Activated CD4-positive, alpha-beta T cell treated with anti-CD3 and anti-CD28 coated beads, Interleukin-2, amount 50 U/mL, for 1 hour (primary cell): Measurements from ENCODE around the gene CCNF.

ENCODE experiments used
- DNase-seq: peaks from one replicate; pipeline ENCODE4 v3.0.0-alpha.2; 2020

CCNF gene

DNA sequence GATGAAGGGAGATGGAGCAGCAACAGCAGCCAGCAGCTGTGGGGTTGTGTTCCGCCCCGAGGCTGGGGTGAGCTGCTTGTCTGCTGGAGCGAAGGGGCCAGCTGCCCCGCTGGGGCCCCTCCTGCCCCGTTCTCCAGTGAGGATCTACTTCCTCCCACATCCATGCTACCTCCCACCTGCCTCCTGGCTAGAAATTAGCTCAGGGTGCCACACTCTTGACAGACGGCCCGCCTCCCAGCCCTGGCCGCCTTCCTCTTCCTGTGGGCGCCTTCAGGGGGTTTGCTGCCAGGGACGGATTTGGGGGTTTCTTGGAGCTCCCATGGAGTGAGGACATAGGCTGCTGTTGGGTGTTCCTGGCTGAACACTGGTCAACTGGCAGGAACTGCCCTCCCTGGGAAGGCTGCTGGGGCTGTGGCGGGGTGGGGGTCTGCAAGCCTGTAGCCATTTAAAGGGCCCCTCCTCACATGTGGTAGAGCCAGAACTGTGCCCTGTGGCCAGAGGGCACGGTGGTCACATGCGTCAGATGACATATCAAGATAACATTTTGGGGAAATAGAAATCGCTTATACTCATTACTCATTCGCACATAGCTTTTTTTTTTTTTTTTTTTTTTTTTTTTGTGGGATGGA lies 58.8 kb downstream of the CCNF start:
- DNase-seq = no peak

DNA sequence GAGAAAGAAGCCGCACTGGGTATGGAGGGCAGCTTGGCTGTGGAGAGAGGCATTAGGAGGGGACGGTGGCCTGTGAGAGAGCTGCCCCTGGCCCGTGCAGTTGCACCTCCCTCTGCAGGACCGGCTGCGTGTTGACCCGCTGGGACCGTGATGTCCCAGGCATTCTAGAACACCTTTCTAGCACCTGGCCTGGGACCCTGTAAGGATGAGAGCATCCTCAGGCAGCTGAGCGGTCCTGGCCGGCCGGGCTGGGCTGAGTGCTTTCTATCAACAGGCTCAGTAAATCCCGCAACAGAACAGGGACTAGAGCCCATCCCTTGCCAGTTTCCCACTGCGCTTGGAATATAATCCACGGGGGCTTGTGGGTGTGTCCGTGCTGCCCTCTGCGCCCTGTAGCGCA lies 60.3 kb downstream of the CCNF start:
- no peak for DNase-seq

DNA sequence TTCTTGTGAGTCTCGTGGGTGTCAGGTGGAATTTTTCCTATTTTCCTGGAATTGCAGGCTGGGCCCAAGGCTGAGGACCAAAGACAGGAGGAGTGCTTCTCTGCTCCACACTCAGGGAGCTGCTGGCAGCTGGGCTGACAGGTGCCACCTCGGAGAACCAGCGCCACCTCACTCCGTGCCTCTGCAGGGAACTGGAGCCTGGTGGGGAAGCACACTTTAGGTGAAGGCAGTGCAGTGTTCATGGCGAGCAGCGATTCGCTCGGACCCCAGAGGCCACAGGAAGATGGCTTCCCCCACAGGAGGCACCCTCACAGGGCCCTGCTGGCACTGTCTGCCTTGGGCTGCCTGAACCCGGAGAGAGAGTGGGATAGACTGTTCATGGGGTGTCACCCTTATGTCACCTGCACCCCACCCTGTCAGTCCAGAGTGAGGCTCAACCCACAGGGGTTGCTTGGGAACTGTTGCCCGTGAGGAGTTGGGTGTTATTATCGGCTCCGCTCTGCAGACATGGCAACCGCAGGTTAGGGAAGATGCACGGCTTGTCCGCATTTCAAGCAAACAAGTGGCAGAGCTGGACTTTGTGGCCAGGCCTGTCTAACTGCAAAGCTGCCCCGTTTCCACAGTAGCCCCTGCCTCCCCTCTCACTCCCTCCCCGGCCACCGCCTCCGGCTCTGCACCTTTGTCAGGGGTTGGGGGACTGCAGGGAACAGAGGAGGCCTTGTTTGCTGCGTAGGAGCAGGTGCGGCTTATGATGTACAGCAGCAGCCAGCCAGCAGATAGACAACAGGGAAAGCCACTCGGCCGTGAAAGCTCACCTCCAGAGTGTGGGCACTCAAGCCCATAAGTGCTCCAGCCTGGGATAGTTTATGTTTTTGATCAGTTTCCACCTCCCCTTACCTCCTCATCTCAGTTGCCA lies 61.2 kb downstream of the CCNF start:
- DNase-seq = no peak

DNA sequence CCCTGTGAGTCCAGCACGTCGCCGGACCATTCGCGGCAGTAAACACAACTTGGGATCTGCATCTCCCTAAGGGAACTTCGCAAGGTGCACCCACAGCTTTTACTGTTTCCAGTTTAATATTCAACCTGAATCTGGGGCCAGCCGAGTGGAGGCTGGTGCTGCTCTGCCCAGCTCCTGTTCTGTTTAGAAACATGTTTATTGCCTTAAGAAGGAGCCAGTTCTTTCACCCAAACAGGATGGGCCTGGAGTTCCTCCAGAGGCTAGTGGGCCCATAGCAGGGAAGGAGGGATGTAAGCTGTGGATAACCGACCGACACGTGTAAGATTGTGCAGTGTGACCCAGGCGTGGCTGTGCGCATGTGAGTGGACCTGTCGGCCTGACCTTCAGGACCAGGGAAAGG lies 63.0 kb downstream of the CCNF start:
- DNase-seq = no peak

DNA sequence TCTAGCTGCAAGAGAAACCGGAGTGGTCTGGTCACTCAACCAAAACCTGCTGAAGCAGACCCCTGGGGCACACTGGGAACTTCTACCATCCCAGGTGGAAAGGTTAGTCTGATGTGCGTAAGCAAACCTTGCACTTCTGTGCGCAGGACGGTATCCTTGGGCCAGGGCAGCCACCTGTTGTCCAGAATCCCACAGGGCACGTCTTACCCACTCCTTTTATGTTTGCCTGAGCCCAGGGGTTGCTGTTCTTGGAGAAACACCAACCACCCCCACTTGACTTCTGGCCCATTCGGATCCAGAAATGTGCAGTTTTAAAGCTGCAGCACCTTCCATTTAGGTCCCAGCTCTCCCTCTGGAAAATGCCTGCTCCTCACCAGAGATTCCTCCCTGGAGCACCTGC lies 64.4 kb downstream of the CCNF start:
- no peak for DNase-seq

DNA sequence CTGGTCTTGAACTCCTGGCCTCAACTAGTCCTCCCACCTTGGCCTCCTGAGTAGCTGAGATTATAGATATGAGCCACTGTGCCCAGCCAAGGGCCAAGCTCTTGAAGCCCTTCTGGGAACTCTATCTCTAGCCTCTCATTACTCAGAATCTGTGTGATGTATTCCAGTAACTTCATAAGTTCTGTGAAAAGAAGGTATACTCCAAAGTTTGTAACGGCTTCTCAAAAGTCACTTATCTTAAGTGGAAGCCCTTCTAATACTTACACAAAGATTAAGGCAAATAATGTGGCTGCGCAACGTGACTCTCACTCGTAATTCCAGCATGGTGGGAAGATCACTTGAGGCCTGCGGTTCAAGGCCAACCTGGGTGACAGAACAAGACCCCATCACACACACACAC lies 65.4 kb downstream of the CCNF start:
- no peak for DNase-seq

DNA sequence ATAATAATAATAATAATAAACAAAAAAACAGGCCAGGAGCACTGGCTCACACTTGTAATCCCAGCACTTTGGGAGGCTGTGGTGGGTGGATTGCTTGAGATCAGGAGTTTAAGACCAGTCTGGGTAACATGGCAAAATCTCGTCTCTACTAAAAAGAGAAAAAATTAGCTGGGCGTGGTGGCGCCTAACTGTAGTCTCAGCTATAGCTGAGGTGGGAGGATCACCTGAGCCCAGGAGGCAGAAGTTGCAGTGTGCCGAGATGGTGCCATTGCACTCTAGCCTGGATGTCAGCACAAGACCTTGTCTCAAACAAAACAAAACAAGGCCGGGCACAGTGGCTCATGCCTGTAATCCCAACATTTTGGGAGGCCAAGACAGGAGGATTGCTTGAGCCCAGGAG lies 65.8 kb downstream of the CCNF start:
- DNase-seq = no peak

DNA sequence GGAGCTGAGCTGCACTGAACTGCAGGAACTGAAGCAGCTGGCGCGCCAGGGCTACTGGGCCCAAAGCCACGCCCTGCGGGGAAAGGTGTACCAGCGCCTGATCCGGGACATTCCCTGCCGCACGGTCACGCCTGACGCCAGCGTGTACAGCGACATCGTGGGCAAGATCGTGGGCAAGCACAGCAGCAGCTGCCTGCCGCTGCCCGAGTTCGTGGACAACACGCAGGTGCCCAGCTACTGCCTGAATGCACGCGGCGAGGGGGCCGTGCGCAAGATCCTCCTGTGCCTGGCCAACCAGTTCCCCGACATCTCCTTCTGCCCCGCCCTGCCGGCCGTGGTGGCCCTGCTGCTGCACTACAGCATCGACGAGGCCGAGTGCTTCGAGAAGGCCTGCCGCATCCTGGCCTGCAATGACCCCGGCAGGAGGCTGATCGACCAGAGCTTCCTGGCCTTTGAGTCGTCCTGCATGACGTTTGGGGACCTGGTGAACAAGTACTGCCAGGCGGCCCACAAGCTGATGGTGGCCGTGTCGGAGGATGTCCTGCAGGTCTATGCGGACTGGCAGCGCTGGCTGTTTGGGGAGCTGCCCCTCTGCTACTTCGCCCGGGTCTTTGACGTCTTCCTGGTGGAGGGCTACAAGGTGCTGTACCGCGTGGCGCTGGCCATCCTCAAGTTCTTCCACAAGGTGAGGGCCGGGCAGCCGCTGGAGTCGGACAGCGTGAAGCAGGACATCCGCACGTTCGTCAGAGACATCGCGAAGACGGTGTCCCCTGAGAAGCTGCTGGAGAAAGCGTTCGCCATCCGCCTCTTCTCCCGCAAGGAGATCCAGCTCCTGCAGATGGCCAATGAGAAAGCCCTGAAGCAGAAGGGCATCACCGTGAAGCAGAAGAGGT lies 67.2 kb downstream of the CCNF start:
- no peak for DNase-seq

DNA sequence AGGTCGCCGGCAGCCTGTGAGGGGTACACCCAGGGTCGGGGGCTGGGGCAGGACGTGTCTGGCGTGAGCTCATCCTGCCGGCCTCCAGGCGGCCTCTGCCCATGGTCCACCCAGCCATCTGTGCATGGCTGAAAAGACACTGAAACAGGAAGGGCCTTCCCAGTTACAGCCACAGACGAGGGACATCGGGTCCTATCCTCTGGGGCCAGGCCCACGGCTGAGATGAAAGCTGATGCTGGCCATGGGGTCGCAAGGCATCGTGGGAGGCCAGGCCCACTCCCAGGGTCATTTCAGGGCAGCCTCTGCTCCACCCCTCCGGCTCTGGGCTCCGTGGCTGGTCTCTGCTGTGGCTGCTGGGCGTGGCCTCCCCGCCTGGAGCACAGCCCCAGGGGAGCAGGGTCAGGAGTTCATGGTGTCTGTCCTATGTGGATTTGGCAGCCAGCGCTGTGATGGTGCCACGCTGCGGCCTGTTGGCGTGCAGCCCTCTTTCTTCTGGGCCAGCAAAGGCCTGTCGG lies 67.9 kb downstream of the CCNF start:
- DNase-seq = no peak

DNA sequence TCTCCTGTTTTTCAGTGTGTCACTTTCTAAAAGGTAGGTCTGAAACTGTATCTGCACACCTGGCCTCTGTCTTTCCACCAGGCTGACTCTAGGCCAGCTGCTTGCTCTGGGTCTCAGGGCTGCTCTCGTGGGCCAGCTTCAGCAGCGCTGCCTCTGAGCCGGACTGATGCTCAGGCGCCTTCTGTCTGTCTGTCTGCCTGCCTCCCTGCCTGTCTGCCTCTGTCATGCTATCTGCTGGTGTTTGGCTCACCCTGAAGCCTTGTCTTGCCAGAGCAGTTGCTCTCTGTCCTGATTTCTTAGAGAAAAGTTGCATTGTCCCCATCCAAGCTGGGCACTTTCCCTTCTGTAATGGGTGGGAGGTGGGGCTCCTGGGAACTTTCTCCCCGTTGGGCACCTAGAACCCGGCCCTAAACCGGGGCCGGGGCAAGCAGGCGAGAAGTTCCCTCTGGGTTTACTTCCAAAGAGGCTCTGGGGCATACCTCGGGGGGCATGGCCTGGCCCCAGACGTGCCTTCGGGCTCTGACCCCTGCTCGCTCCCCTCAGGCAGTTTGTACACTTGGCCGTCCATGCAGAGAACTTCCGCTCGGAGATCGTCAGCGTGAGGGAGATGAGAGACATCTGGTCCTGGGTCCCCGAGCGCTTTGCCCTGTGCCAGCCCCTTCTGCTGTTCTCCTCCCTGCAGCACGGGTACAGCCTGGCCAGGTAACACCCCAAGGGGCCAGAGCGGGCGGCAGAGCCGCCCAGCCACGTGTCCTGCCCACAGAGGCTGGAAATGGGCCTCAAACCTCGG lies 68.6 kb downstream of the CCNF start:
- DNase-seq = no peak

DNA sequence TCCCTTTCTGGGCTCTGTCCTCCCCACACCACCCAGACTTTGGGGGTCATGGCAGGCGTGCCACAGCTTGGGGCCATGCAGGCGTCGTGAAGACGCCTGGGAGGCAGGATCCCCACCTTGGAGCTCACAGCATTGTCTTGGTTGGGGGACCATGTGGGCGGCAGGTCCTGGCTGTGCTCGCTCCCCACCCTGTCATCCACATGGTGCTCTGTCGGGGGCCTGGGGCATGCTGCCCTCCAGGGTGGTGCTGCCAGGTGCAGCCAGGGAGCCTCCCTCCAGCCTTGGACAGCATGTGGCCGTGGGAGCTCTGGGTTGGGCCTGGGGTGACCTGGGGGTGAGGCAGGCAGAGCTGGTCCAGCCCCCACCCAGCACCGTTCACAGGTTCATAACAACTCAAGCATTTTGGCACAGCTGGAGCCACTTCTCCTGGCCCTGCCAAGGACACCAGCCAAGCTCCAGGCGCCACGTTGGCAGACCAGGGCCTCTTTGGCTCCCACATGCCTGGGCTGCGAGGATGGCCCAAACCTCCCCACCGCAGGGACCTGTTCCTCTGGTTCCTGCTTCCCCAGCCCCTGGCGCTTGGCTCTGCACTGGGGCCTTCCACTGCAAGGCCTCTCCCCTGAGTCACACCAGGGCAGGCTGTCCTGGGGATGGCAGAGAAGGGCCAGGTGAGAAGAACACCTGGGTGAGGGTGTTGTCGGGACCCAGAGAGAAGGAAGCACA lies 69.4 kb downstream of the CCNF start:
- DNase-seq = no peak

DNA sequence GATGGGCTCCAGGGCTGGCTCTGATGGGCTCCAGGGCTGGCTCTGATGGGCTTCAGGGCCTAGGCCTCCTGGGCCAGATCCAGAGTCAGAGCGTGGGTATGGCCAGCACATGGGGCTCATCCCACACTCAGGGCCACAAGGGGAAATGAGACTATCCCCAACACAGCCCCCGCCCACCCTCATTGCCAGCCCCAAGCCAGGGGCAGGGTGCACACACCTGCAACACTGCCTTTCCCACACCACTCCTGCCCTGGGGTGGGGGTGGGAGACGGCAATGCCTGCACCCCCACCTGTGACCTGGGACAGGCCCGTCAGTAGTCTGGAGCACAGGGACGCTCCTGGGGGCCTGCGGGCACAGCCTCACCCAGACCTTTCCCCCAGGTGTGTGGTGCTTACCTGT lies 70.2 kb downstream of the CCNF start:
- no peak for DNase-seq

DNA sequence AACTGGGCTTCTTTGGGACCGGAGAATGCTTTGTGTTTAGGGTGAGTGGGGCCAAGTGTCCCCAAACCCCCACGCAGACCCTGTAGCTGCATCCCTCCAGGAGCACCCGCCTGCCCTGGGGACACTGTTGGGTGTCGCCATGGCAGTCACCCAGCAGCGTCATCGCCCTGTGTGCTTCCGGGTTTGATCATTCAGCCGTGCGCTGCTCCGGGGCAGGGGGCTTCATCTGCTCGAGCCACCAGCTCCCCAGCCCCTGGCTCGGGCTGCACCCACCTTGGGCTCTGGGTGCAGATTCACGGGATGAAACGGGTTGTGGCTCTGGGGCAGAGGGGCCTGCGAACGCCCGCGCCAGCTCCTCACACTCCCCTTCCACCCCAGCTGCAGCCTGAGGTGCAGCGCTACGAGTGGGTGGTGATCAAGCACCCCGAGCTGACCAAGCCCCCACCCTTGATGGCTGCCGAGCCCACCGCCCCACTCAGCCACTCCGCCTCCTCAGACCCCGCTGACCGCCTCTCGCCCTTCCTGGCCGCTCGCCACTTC lies 70.7 kb downstream of the CCNF start:
- no peak for DNase-seq

DNA sequence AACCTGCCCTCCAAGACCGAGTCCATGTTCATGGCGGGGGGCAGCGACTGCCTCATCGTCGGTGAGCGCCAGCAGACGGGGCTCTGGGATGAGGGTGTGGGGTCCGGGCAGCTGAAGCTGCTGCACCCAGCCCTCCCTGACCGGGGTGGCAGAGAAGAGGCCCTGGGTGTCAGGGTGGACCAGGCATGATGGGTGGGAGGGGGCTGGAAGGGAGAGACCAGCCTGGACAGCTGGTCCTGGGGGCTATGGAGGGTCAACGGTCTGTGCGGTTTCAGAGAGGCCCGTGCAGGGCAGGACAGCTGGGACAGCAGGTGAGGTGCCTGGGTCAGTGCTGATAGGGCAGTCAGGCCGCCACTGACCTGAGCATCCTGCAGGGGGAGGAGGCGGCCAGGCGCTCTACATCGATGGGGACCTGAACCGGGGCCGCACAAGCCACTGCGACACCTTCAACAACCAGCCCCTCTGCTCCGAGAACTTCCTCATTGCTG lies 71.2 kb downstream of the CCNF start:
- no peak for DNase-seq

DNA sequence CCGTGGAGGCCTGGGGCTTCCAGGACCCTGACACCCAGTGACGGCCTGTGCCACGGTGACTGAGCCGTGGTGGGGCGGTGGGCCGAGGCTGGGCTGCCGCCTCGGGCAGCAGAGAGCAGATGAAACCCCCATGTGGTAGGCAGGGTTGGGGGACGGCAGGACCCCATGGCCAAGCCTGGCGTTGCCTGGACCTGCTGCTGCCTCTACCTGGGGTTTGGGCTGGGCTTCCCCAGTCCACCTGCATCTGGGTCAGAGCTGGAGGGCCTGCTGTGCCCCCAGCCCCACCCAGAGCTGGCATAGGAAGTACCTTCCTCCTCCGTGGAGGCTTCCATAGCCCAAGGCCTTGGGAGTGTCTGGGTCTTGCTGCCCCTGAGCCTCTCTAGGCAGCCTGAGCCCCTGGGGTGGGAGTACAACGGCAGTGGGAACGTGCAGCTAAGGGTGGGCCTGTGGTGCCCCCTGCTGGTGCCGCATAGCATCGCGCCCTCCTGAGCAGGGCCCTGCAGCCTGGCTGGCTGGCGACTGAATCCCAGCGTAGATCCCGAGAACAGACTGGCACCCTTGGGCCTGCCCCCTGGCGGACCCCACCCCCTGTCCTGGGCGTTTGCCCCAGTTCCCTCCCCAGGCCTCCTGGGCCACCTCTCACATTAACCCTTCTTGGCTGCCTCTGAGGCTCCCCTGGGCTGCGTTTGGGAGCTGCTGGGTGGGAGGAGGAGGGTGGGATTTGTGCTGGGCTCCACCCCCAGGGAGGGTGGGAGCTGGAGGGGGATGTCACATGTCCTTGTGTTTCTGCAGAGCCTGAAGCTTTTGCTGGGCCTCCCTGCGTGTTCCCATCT lies 71.9 kb downstream of the CCNF start:
- DNase-seq = peak; percentile 79

DNA sequence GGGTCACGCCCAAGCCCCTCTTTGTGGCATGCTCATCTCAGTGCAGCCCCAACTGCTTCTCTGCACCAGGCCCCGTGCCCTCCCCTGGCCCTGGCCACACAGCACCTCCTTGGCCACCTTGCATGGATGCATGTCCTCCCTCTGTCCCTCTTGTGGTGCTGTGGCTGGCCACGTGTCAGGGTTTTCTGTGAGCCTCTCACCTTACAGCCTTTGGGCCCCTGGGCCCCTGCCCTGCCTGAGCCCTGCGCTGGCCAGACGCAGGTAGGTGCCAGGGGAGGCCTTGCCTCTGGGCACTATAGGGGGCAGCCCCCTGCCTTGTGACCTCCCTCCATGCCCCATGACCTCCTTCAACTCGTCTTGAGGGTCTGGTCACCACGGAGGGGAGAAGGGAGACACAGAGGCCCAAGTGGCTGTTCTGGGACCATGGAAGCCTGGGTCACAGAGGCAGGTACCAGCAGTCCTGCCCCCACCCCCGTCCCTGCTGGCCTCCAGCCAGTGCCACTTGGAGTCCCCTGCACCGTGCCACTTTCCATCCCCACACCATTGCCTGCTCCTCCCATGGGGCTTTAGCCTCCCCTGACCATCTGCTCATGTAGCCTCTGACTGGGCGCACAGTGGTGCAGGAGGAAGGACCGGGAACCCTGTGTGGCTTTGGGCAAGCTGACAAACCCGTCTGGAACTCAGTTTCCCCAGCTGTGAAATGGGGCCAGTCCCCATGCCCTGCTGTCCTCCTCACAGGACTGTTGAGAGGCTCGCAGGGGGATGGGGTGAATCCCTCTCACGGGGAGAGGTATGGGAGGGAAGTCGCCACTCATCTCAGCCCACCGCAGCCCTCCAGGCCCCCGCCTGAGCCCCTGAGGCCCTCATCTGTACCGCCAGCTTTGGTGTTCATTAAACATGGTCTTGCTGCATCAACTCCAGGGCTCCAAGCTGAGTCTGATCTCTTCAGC lies 73.0 kb downstream of the CCNF start:
- no peak for DNase-seq

DNA sequence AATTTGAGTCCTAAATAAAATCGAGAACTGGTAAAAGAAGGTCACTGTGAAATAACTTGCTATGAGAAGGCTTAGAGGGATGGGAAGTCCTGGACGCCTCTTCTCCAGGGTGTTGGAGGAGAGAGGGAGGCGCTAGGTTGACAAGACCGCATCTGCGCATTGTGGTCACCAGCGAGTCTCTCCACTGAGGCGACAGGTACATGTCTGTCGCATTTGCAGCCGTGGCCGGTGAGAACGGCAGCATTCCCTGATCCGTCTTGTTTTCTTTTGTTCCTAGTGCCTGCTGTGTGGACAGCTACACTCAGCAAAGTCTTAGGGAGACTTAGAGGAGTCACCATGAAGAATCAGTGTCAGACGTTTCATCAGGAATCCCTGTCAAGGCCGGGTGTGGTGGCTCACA lies 76.4 kb downstream of the CCNF start:
- DNase-seq = no peak

DNA sequence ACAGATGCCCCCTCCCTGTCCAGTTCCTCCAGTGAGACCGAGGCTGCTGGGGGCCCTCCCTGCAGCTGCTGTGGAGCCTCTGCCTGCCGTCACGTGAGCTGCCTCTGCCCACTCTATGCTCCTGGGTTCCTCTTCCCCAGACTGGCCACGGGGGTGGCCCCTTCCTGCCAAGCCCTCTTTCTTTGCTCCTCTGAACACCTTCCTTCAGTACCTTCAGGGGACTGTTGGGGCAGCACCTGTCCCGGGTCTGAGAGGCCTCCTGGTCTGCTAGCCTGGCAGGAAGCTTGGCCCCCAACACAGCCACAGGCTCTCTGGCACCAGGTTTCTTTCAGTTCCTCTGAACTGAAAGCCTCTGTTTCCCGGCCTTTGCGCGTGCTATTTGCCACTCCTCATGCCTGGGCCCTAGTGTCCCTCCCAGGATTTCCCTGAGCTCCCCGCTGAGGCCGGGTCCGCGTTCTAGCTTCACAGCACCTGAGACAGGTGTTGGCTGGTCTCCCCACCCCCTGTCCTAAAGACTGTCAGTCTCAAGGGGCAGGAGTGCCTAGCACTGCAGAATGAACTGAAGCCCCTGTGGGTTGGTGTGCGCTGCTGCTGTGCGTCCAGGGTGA lies 77.9 kb downstream of the CCNF start:
- no peak for DNase-seq

DNA sequence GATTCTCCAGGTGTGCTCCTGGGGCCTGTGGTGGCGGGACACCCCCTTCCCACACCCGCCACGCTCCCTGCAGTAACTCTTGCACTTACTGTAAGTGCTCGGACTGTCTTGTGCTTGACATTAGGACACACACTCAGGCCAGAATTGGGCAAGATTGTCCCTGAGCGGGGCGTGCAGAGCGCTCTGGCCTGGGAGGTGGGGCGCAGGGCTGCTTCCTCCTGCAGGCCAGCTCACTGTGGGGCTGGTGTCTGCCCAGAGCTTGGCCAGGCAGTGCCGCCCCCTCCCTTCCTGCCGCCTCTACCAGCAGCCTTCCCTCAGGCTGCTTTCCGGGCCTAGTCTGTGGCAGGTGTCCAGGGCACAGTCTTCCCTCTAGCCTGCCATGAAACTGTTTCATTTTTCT lies 78.4 kb downstream of the CCNF start:
- no peak for DNase-seq
